ENCODE data around the gene NCAPG2. TPM values are rescaled to one million over a fixed set of nuclear protein-coding genes. Genes with fewer than 3 reads are reported as not detected.

Gene NCAPG2
- total RNA-seq, 1 experiment from 2014 or later: 36.5 TPM

- no peak for DNase-seq (ENCODE audit: extremely low read depth, low read depth)
Measured at GRCh38 chr7:158733775-158734494, 29.3 kb upstream of the NCAPG2 start.

DNA sequence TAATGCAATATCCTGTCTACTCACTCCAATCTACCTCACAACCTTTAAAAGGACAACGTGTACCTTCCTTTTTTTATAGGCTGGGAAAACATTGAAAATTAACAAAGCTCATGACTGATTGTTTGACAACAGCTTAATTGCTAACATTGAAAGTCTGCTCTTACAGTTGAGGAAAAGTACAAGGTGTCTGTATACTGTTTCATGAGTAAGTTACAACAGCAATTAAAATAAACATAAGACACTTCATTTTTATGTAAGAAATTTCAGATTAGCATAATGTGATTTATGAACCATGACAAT lies 28.6 kb upstream of the NCAPG2 start:
- DNase-seq (ENCODE audit: extremely low read depth, low read depth): no peak

DNA sequence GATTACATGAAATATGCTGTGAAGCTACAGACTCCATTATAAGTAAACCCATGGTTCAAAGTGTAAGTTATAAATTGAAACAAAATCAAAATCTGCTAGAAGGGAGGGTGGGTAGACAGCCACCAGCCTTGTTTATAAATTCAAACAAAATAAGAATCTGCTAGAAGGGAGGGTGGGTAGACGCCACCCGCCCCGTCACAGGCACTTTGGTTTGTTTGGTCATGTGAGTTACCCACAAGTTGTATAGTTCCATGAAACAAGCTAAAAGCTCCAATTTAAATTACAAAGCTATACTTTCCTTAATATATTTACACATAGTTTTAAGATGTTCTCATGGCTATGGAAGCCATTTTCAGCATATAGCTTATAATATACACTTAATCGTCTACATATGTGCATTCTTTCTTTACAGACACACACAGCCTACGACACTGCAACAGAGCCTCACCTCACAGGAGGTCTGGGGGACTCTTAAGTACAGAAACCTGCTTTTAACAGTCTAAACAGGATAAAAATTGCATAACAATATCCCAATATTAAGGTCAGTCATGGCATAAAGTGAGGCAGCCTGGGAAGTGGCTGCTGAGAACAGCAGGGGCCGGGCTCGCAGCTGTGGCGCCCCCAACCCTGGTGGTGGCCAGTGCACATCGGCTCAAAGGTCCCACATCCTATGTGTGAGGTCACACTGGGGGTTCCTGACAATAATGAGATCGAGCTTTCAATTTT lies 28.1 kb upstream of the NCAPG2 start:
- DNase-seq (ENCODE audit: extremely low read depth, low read depth): no peak

GRCh38 chr7:158731761-158732160 lies 27.2 kb upstream of the NCAPG2 start:
- DNase-seq (ENCODE audit: extremely low read depth, low read depth): no peak

GRCh38 chr7:158730383-158731346 lies 26.1 kb upstream of the NCAPG2 start:
- DNase-seq (ENCODE audit: extremely low read depth, low read depth): no peak

GRCh38 chr7:158729646-158730382 lies 25.2 kb upstream of the NCAPG2 start:
- DNase-seq (ENCODE audit: extremely low read depth, low read depth): no peak

- DNase-seq (ENCODE audit: extremely low read depth, low read depth): no peak
Measured at GRCh38 chr7:158728911-158729645, 24.5 kb upstream of the NCAPG2 start.

DNA sequence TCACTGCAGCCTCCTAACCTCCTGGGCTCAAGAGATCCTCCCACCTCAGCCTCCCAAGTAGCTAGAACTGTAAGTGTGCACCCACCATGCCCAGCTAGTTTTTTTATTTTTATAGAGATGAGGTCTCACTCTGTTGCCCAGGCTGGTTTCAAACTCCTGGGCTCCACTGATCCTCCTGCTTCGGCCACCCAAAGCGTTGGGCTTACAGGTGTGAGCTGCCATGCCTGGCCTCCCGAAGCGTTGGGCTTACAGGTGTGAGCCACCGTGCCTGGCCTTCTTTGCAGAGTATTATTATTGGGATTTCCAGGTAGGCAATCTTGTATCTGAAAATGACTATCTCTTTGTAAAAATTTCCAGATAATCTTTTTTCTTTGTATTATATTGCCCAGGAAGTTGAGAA lies 23.1 kb upstream of the NCAPG2 start:
- DNase-seq (ENCODE audit: extremely low read depth, low read depth): no peak

GRCh38 chr7:158726277-158726807 lies 21.7 kb upstream of the NCAPG2 start:
- DNase-seq (ENCODE audit: extremely low read depth, low read depth): no peak

DNA sequence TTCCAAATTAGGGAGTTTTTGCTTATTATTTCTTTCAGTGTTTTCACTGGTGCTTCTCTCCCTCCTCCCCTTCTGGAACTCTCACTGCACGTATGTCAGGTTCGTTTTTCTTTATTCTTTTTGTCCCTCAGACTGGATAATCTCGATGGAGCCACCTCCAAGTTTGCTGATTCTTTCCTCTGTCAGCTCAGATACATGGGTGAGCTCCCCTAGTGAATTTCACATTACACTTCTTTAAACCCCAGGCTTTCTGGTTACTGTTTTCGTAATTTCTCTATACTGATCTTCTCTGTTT lies 20.8 kb upstream of the NCAPG2 start:
- no peak for DNase-seq (ENCODE audit: extremely low read depth, low read depth)

GRCh38 chr7:158724658-158725505 lies 20.3 kb upstream of the NCAPG2 start:
- DNase-seq (ENCODE audit: extremely low read depth, low read depth): no peak

GRCh38 chr7:158723714-158724385 lies 19.2 kb upstream of the NCAPG2 start:
- no peak for DNase-seq (ENCODE audit: extremely low read depth, low read depth)

- no peak for DNase-seq (ENCODE audit: extremely low read depth, low read depth)
Measured at GRCh38 chr7:158723266-158723665, 18.7 kb upstream of the NCAPG2 start.

- no peak for DNase-seq (ENCODE audit: extremely low read depth, low read depth)
Measured at GRCh38 chr7:158722574-158723237, 18.1 kb upstream of the NCAPG2 start.

- DNase-seq (ENCODE audit: extremely low read depth, low read depth): no peak
Measured at GRCh38 chr7:158720112-158720511, 15.5 kb upstream of the NCAPG2 start.

DNA sequence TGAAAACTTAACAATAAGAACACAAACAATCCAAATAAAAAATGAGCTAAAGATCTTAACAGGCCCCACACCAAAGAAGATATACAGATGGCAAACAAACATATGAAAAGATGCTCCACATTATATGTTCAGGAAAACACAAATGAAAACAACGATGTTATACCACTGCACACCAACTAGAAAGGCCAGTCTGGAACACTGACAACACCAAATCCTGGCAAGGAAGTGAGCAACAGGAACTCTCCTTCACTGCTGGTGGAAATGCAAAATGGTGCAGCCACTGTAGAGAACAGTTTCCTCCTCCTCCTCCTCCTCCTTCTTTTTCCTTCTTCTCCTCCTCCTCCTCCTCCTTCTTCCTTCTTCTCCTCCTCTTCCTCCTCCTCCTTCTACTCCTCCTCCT lies 12.2 kb upstream of the NCAPG2 start:
- no peak for DNase-seq (ENCODE audit: extremely low read depth, low read depth)

DNA sequence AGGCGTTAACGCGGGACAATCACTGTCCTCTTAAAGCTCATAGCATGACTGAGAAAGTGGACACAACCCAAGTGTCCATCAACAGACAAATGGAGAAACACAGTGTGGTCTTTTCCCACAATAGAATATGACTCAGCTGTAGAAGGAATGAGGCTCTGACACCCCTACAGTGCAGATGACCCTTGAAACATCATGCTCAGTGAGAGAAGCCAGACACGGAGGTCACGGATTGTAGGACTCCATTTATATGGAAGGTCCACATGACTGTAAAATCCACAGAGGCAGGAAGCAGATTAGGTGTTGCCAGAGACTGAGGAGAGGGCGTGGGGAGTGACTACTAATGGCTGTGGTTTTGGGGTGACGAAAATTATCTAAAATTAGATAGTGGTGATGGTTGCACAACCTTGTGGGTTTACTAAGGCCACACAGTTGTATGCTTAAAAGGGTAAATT lies 6.1 kb upstream of the NCAPG2 start:
- no peak for DNase-seq (ENCODE audit: extremely low read depth, low read depth)

GRCh38 chr7:158707610-158708009 lies 3.0 kb upstream of the NCAPG2 start:
- no peak for DNase-seq (ENCODE audit: extremely low read depth, low read depth)

All from NCI-H460 (cell line).